HepG2 (cell line): Measurements from ENCODE around the gene TATDN2. TPM values are rescaled to one million over a fixed set of nuclear protein-coding genes. Genes with fewer than 3 reads are reported as not detected.

Experiments
- ATF2 ChIP-seq: sonication (generic); formaldehyde crosslinking; IDR thresholded peaks from 2 replicates; pipeline ENCODE4 v1.4.0; 2020; ENCODE audit warnings: missing genetic modification reagents
- KLF13 ChIP-seq: sonication (generic); formaldehyde crosslinking; IDR thresholded peaks from 2 replicates; pipeline ENCODE4 v1.4.0; 2020; ENCODE audit warnings: mild to moderate bottlenecking, missing genetic modification reagents
- MYNN ChIP-seq: sonication (generic); formaldehyde crosslinking; IDR thresholded peaks from 2 replicates; pipeline ENCODE4 v1.4.0; 2020; ENCODE audit warnings: mild to moderate bottlenecking, low read depth, missing genetic modification reagents
- PATZ1 ChIP-seq: sonication (generic); formaldehyde crosslinking; IDR thresholded peaks from 2 replicates; pipeline ENCODE4 v1.4.0; 2020; ENCODE audit warnings: missing genetic modification reagents
- PITX1 ChIP-seq: sonication (generic); formaldehyde crosslinking; IDR thresholded peaks from 2 replicates; pipeline ENCODE4 v1.5.1; 2020; ENCODE audit warnings: mild to moderate bottlenecking, missing genetic modification reagents
- SMAD1 ChIP-seq: sonication (generic); formaldehyde crosslinking; IDR thresholded peaks from 2 replicates; pipeline ENCODE4 v1.4.0; 2020; ENCODE audit warnings: missing genetic modification reagents, low read depth, mild to moderate bottlenecking, borderline replicate concordance
- TFAP4 ChIP-seq: sonication (generic); IDR thresholded peaks from 2 replicates; pipeline ENCODE4 v1.6.1; 2016; ENCODE audit warnings: low read depth, borderline replicate concordance
- ZBTB33 ChIP-seq: sonication (generic); formaldehyde crosslinking; IDR thresholded peaks from 2 replicates; pipeline ENCODE4 v1.4.0; 2020; ENCODE audit warnings: missing genetic modification reagents
- ZBTB40 ChIP-seq, 2 experiments: fragments of 450-650 bp in 1 of 2; sonication (generic) in 1 of 2; formaldehyde crosslinking in 1 of 2; IDR thresholded peaks; 2 replicates each; pipeline versions ENCODE4 v1.6.1 to v1.8.0; 2016 to 2022; ENCODE audit warnings: antibody characterized with exemption in 1 of 2, mild to moderate bottlenecking in 1 of 2, missing genetic modification reagents in 1 of 2
- polyA plus RNA-seq, 8 experiments: library from polyadenylated mRNA; depleted of rRNA in 3 of 8; stranded (reverse) in 7 of 8; unstranded in 1 of 8; fragments of >200 nt; fragmentation: Illumina TruSeq in 4 of 8; extraction: Trizol in 4 of 8; gene quantifications; 2 replicates each; pipeline versions ENCODE4 v1.2.1 to v1.2.3, GENCODE V29; 2011 to 2016; ENCODE audit warnings: low read depth in 4 of 8, missing spikeins in 1 of 8, mixed read lengths in 1 of 8; ENCODE audit not compliant: insufficient read depth in 1 of 8
- total RNA-seq, 5 experiments: library from RNA; depleted of rRNA; stranded (reverse); fragments of >200 nt; fragmentation: Illumina TruSeq; extraction: Trizol; gene quantifications; 2 replicates each; pipeline ENCODE4 v1.2.3, GENCODE V29; 2016; ENCODE audit warnings: low read depth in 1 of 5

The TATDN2 gene
- total and polyA plus RNA-seq, 2 of the 13 experiments (the other 11 are each of a cell fraction or from before 2014, with no cell fraction given) = 12.1 to 21.9 TPM

GRCh38 chr3:10317311-10317960, 69.2 kb downstream of the TATDN2 start (continued):
- TF ChIP-seq ZBTB33 (CRISPR knock-in tag) = peak; percentile 59; the same call in 1 of the 2 replicates
- peak; percentile 71 for TF ChIP-seq PATZ1 (CRISPR knock-in tag)
- no peak for TF ChIP-seq ZBTB40 (IDR thresholded peaks at IDR 0.05)
- peak; percentile 47; the same call in 1 of the 2 replicates for TF ChIP-seq ZBTB40 (CRISPR knock-in tag; IDR thresholded peaks at IDR 0.05)
- no peak for TF ChIP-seq SMAD1
- TF ChIP-seq PITX1 = peak; percentile 69; the same call in 1 of the 2 replicates
- TF ChIP-seq ATF2 (CRISPR knock-in tag) = 0 out of 2 replicates have a peak, but pooled peaks have one; percentile 18
- no peak for TF ChIP-seq MYNN (CRISPR knock-in tag)
- peak; percentile 86; the same call in 1 of the 2 replicates for TF ChIP-seq TFAP4
- no peak for TF ChIP-seq KLF13
